NOMO-1 treated with dmso at 0.1 percent for 144 hours (cell line): Measurements from ENCODE around the gene TNFAIP8L1.
A peak's percentile ranks its signal among the peaks of the same experiment; 100 is the strongest.

Experiments
- DNase-seq: peaks from one replicate; lab custom pipeline; 2025; ENCODE audit not compliant: unreplicated experiment; lab: John Stamatoyannopoulos, UW

The TNFAIP8L1 gene

GRCh38 chr19:4609878-4610511 lies 29.3 kb upstream of the TNFAIP8L1 start:
- peak; percentile 76 for DNase-seq

GRCh38 chr19:4613254-4613751 lies 26.0 kb upstream of the TNFAIP8L1 start:
- no peak for DNase-seq

GRCh38 chr19:4618019-4618418 lies 21.3 kb upstream of the TNFAIP8L1 start:
- no peak for DNase-seq

- DNase-seq: no peak
These were observed 19.5 kb upstream of the TNFAIP8L1 start for GRCh38 chr19:4619668-4620294.

- no peak for DNase-seq
These were observed 18.6 kb upstream of the TNFAIP8L1 start for GRCh38 chr19:4620675-4621074.

- no peak for DNase-seq
These were observed 16.5 kb upstream of the TNFAIP8L1 start for GRCh38 chr19:4622695-4623421.

- DNase-seq: no peak
These were observed 15.0 kb upstream of the TNFAIP8L1 start for GRCh38 chr19:4624301-4624700.

GRCh38 chr19:4624733-4625362 lies 14.5 kb upstream of the TNFAIP8L1 start:
- no peak for DNase-seq

- DNase-seq: peak; percentile 92
These were observed 6.0 kb upstream of the TNFAIP8L1 start for GRCh38 chr19:4633140-4633967.

- DNase-seq: no peak
These were observed 3.6 kb upstream of the TNFAIP8L1 start for GRCh38 chr19:4635754-4636116.

GRCh38 chr19:4636151-4636717 lies 3.1 kb upstream of the TNFAIP8L1 start:
- DNase-seq: peak; percentile 60

GRCh38 chr19:4636761-4637160 lies 2.6 kb upstream of the TNFAIP8L1 start:
- no peak for DNase-seq

GRCh38 chr19:4638317-4638716 lies 999 bp upstream of the TNFAIP8L1 start:
- no peak for DNase-seq

- no peak for DNase-seq
These were observed 373 bp downstream of the TNFAIP8L1 start for GRCh38 chr19:4639531-4640246.

- DNase-seq: no peak
These were observed 1.1 kb downstream of the TNFAIP8L1 start for GRCh38 chr19:4640247-4641000.

GRCh38 chr19:4641132-4641531 lies 1.8 kb downstream of the TNFAIP8L1 start:
- no peak for DNase-seq

GRCh38 chr19:4642625-4643024 lies 3.3 kb downstream of the TNFAIP8L1 start:
- no peak for DNase-seq

- no peak for DNase-seq
These were observed 6.4 kb downstream of the TNFAIP8L1 start for GRCh38 chr19:4645718-4646117.
